Breast epithelium (tissue), 3 donors: ENCODE results near the gene BCL2L13.

ENCODE experiments used
- POLR2A ChIP-seq: fragments of 450-650 bp; IDR thresholded peaks from one replicate; pipeline ENCODE4 v1.6.1; 2016; ENCODE audit warnings: antibody characterized with exemption, mild to moderate bottlenecking, moderate library complexity
- TF ChIP-seq, protein P1 (sequence below), 3 donors: fragments of 450-650 bp; IDR thresholded peaks; one replicate each; pipeline ENCODE4 v1.5.1; 2016 to 2017; ENCODE audit warnings: antibody characterized with exemption in 3 of 3, mild to moderate bottlenecking in 3 of 3, moderate library complexity in 3 of 3

DNA sequence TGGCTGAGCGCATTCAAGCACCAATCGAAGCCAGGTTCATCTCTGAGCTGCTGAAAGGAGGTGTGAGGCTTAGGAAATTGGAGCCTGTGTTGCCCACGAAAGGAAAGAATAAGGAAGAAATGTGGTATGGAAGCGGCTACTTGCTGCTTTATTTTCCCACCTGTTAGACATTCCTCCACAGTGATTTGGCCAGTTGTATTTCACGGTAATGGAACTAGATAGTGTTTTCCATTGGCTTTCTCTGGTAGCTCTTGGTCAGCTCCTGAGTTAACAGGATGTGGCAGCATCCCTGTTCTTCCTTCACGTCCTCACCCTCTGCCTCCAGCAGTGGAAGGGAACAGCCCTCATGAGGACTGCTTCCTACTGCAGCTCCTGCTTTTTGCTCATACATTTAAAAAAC lies 91.0 kb downstream of the BCL2L13 start:
- TF ChIP-seq, protein P1, sequence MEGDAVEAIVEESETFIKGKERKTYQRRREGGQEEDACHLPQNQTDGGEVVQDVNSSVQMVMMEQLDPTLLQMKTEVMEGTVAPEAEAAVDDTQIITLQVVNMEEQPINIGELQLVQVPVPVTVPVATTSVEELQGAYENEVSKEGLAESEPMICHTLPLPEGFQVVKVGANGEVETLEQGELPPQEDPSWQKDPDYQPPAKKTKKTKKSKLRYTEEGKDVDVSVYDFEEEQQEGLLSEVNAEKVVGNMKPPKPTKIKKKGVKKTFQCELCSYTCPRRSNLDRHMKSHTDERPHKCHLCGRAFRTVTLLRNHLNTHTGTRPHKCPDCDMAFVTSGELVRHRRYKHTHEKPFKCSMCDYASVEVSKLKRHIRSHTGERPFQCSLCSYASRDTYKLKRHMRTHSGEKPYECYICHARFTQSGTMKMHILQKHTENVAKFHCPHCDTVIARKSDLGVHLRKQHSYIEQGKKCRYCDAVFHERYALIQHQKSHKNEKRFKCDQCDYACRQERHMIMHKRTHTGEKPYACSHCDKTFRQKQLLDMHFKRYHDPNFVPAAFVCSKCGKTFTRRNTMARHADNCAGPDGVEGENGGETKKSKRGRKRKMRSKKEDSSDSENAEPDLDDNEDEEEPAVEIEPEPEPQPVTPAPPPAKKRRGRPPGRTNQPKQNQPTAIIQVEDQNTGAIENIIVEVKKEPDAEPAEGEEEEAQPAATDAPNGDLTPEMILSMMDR (IDR thresholded peaks at IDR 0.05) = no peak
- TF ChIP-seq POLR2A = no peak
